ENCODE data around the gene NDUFC1. TPM values are rescaled to one million over a fixed set of nuclear protein-coding genes. Genes with fewer than 3 reads are reported as not detected.
"Not testable (repeated sequence)": the region's sequence is repeated elsewhere in the genome, so short reads cannot be mapped to it uniquely, and the experiment has no call there.

Gene NDUFC1
- 75.5 TPM for polyA plus RNA-seq (2012; ENCODE audit: low read depth, missing spikeins)

DNA sequence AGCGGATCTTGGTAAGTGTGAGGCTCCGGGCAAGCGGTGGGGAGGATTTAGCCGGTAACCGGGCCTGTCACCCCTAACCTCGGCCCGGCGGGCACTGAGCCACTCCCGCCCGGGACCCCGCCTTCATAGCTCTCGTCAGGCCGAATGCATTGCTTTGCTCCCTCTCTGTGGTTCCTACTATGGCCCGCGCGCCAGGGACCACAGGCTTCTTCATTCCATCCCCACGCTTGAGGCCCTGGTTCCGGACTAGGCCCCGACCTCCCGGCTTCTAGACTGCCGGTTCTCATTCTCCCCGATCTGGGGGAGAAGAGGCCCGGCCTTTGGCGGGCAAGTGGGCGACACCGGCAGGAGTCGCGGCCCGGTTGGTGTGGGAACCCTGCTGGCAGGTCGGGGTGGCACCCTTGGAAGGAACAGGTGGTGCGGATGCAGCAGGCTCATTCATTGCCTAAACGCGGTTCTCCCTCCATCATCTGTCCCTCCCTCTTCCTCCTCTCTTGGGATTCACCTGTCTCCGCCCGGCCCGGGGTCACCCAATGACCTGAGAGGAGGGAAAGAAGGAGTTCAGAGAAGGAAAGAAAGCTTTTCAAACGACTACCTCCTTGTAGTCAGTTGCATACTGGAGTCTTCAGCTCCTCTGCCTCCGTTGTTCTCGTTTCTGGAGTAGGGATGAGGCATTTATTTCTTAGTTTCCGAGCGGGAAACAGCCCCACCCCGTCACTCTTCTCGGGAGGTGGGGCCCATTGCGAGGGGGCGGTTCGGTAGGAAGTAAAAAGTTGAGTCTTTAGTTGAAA, at the start of gene NDUFC1:
Gene NDUFC1, minus strand, starts transcription at position 657 of the 791 bp plus-strand sequence. CDS start 6,679 bp downstream, outside the sequence.
- peak; percentile 39 for DNase-seq (ENCODE audit: insufficient read length, low spot score)
- no peak for TF ChIP-seq PAX5 (IDR thresholded peaks at IDR 0.05; ENCODE audit: insufficient read depth, low read length, severe bottlenecking)
- 0 out of 2 replicates have a peak, but pooled peaks have one; percentile 17 for TF ChIP-seq SPI1 (IDR thresholded peaks at IDR 0.05; ENCODE audit: low read depth, low read length)
- TF ChIP-seq POU2F2 (IDR thresholded peaks at IDR 0.05; ENCODE audit: low read depth, low read length): no peak
- TF ChIP-seq TAF1 (IDR thresholded peaks at IDR 0.05; ENCODE audit: low read depth, low read length): peak; percentile 32; the same call in 1 of the 2 replicates
- 0 out of 2 replicates have a peak, but pooled peaks have one; percentile 39 for TF ChIP-seq POLR2AphosphoS5 (IDR thresholded peaks at IDR 0.05; ENCODE audit: low read depth, low read length)
- FAIRE-seq: peak; percentile 85

DNA sequence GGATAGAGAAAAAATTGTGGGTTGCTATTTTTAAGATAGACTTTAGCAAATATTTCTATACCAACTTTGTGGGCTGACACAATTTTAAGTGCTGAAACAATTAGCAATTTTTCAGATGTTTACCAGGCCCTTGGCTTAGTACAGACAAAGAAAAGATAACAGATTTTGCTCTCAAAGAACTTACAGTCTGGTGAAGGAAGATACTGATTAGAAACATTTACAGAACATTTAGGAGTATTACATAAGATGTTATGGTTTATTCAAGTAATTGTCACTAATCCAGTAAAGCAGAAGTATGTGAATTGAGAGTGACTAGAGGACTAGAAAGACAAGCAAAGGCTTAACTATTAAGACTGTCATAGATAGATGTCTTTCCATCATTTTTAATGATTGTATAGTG, 35.3 kb upstream of the NDUFC1 start:
- peak; percentile 23 for FAIRE-seq
- no peak for DNase-seq (ENCODE audit: insufficient read length, low spot score)
- no peak for TF ChIP-seq POLR2AphosphoS5 (IDR thresholded peaks at IDR 0.05; ENCODE audit: low read depth, low read length)
- TF ChIP-seq PAX5 (IDR thresholded peaks at IDR 0.05; ENCODE audit: insufficient read depth, low read length, severe bottlenecking): no peak
- no peak for TF ChIP-seq SPI1 (IDR thresholded peaks at IDR 0.05; ENCODE audit: low read depth, low read length)
- TF ChIP-seq POLR2A (IDR thresholded peaks at IDR 0.05; ENCODE audit: low read depth, low read length): no peak

DNA sequence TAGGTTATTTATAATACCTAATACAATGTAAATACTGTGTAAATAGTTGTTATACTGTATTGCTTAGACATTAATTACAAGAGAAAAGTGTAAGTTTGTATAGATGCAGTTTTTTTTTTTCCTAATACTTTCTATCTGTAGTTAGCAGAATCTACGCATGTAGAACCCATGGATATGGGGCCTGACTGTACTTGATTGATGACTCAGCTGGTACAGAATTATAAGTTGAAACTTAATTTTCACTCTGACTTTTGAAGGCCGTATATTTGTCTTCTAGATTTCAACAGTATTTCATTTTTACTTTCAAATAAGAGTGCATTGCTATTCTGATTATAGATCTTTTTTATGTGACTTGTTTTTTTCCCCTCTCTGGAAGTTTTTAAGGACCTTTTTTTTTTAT, 30.8 kb upstream of the NDUFC1 start:
- TF ChIP-seq POU2F2 (IDR thresholded peaks at IDR 0.05; ENCODE audit: low read depth, low read length): no peak
- TF ChIP-seq POLR2A (IDR thresholded peaks at IDR 0.05; ENCODE audit: low read depth, low read length): no peak
- TF ChIP-seq SPI1 (IDR thresholded peaks at IDR 0.05; ENCODE audit: low read depth, low read length): no peak
- no peak for TF ChIP-seq POLR2AphosphoS5 (IDR thresholded peaks at IDR 0.05; ENCODE audit: low read depth, low read length)
- TF ChIP-seq PAX5 (IDR thresholded peaks at IDR 0.05; ENCODE audit: insufficient read depth, low read length, severe bottlenecking): no peak
- TF ChIP-seq TAF1 (IDR thresholded peaks at IDR 0.05; ENCODE audit: low read depth, low read length): no peak
- DNase-seq (ENCODE audit: insufficient read length, low spot score): no peak
- FAIRE-seq: no peak

DNA sequence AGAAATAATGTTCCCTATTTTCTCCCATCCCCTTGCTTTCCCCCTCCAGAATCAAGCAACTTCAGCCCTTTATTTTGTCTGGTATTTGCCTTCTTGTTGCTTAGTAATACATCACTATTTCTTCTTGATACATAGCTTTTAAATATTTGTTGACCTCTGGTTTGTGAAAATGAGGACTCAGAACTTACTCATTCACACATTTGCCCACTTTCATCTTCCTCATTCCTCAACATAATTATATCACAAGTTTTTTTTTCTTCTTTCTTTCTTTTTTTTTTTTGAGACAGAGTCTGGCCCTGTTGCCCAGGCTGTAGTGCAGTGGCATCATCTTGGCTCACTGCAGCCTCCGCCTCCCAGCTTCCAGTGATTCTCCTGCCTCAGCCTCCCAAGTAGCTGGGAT, 28.9 kb upstream of the NDUFC1 start:
- FAIRE-seq: no peak
- TF ChIP-seq POLR2A (IDR thresholded peaks at IDR 0.05; ENCODE audit: low read depth, low read length) (no peak), POLR2AphosphoS5 (IDR thresholded peaks at IDR 0.05; ENCODE audit: low read depth, low read length) (no peak), PAX5 (IDR thresholded peaks at IDR 0.05; ENCODE audit: insufficient read depth, low read length, severe bottlenecking) (no peak), SPI1 (IDR thresholded peaks at IDR 0.05; ENCODE audit: low read depth, low read length) (no peak), TAF1 (IDR thresholded peaks at IDR 0.05; ENCODE audit: low read depth, low read length) (no peak), POU2F2 (IDR thresholded peaks at IDR 0.05; ENCODE audit: low read depth, low read length) (no peak)
- DNase-seq (ENCODE audit: insufficient read length, low spot score): no peak

DNA sequence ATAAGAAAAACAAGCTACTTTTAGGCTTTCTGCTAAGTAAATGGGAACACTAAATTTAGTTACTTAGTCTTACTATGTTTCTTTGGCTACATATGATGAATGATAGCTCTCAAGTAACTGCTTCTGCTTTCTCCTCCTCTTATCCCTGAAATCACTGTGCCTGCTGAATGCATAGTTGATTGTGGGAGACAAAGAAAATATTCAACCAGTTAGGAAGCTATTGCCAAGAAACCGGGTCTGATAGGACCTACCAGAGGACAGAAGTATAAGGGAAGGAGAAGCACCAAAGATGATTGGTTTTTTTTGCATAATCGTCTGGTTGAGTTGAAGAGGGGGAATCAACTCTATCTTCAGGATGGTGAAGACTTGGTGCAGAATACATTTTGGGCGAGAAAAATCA, 28.0 kb upstream of the NDUFC1 start:
- FAIRE-seq (no peak), DNase-seq (ENCODE audit: insufficient read length, low spot score) (no peak)
- no peak for TF ChIP-seq POLR2A (IDR thresholded peaks at IDR 0.05; ENCODE audit: low read depth, low read length)
- TF ChIP-seq POLR2AphosphoS5 (IDR thresholded peaks at IDR 0.05; ENCODE audit: low read depth, low read length): no peak
- TF ChIP-seq POU2F2 (IDR thresholded peaks at IDR 0.05; ENCODE audit: low read depth, low read length): no peak
- no peak for TF ChIP-seq SPI1 (IDR thresholded peaks at IDR 0.05; ENCODE audit: low read depth, low read length)
- no peak for TF ChIP-seq TAF1 (IDR thresholded peaks at IDR 0.05; ENCODE audit: low read depth, low read length)
- no peak for TF ChIP-seq PAX5 (IDR thresholded peaks at IDR 0.05; ENCODE audit: insufficient read depth, low read length, severe bottlenecking)

DNA sequence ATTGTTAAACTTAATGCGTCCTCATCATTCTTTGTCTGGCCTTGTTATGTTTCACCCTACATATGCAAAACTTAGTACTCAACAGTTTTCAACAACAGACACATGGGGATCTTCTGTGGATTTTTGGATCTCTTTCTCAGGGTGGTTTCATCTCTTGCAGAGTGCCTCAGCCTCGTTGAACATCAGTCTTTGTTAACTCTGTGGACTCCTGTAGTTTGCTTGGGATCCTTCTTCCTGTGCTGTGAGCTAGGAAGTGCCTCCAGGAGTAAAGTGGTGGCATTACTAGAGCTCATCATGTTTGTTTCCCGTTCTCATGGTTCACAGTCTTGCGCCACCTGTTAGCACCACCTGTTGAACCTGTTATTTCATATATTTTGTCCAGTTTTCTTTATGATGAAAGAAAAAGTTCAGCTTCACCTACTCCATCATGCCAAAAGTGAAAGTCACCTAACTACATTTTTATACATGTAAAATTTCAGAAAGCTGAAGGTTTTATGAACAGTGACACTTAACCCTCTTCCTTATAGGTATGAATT, 27.5 kb upstream of the NDUFC1 start:
- no peak for DNase-seq (ENCODE audit: insufficient read length, low spot score)
- peak; percentile 57 for FAIRE-seq

DNA sequence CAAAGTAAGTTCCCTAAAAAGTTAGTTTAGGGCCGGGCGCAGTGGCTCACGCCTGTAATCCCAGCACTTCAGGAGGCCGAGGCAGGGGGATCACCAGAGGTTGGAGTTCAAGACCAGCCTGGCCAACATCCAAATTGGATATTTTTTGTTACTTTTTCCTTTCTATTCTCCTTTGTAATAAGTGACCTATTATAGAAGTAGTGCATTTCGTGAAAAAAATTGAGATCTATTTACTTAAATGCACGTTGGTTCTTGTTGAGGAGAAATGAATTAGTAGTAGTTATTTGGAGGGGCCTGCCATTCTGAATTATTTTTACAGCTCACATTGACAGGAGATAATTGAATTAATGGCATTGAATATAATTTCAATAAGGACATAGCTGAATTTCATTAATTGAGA, 22.3 kb upstream of the NDUFC1 start:
- FAIRE-seq (no peak), DNase-seq (ENCODE audit: insufficient read length, low spot score) (no peak)
- no peak for TF ChIP-seq PAX5 (IDR thresholded peaks at IDR 0.05; ENCODE audit: insufficient read depth, low read length, severe bottlenecking)
- TF ChIP-seq POU2F2 (IDR thresholded peaks at IDR 0.05; ENCODE audit: low read depth, low read length): no peak
- TF ChIP-seq TAF1 (IDR thresholded peaks at IDR 0.05; ENCODE audit: low read depth, low read length): no peak
- TF ChIP-seq POLR2A (IDR thresholded peaks at IDR 0.05; ENCODE audit: low read depth, low read length): no peak
- TF ChIP-seq POLR2AphosphoS5 (IDR thresholded peaks at IDR 0.05; ENCODE audit: low read depth, low read length): no peak
- no peak for TF ChIP-seq SPI1 (IDR thresholded peaks at IDR 0.05; ENCODE audit: low read depth, low read length)

More for the DNA sequence above, 27.5 kb upstream of the NDUFC1 start:
- no peak for TF ChIP-seq POU2F2 (IDR thresholded peaks at IDR 0.05; ENCODE audit: low read depth, low read length)

DNA sequence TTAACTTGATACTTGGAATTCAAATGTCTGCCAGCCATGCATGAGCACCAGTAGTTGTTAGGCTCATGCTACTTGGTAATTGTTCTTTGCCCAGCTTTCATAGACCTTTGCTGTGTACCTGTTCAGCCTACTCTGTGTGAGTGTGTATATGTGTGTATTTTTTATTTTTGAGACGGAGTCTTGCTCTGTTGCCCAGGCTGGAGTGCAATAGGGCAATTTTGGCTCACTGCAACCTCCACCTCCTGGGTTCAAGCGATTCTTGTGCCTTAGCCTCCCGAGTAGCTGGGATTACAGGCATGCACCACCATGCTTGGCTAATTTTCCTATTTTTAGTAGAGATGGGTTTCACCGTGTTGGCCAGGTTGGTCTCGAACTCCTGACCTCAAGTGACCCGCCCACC, 20.3 kb upstream of the NDUFC1 start:
- FAIRE-seq: not testable (repeated sequence)

DNA sequence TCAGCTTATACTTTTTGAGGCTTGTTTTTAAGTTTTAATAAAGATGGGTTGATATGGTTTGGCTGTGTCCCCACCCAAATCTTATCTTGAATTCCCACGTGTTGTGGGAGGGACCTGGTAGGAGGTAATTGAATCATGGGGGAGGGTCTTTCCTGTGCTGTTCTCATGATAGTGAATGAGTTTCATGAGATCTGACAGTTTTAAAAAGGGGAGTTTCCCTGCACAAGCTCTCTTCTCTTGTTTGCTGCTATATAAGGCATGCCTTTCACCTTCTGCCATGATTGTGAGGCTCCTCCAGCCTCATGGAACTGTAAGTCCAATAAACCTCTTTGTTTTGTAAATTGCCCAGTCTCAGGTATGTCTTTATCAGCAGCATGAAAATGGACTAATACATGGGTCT, 19.8 kb upstream of the NDUFC1 start:
- not testable (repeated sequence) for DNase-seq (ENCODE audit: insufficient read length, low spot score); FAIRE-seq

More for the DNA sequence above, 20.3 kb upstream of the NDUFC1 start:
- DNase-seq (ENCODE audit: insufficient read length, low spot score): not testable (repeated sequence)

DNA sequence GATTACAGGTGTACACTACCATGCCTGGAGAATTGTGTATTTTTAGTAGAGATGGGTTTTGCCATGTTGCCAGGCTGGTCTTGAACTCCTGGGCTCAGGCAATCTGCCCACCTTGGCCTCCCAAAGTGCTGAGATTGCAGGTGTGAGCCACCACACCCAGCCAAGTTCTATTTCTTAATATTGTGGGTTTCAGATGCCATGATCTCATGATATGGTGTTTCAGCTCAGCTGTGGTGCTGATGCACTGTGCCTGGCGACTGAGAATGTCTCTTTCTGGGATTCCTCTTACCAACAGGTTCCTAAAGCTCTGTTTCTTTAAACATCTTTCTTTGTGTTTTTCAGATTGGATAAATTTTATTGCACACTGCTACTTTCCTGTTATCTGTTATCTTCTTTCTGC, 17.3 kb upstream of the NDUFC1 start:
- DNase-seq (ENCODE audit: insufficient read length, low spot score): no peak
- no peak for FAIRE-seq
- TF ChIP-seq POU2F2 (IDR thresholded peaks at IDR 0.05; ENCODE audit: low read depth, low read length) (no peak), SPI1 (IDR thresholded peaks at IDR 0.05; ENCODE audit: low read depth, low read length) (no peak), POLR2A (IDR thresholded peaks at IDR 0.05; ENCODE audit: low read depth, low read length) (no peak)

Measured in GM12891 (cell line).